ENCODE results near the gene PHF21A.
"Not testable (repeated sequence)": the region's sequence is repeated elsewhere in the genome, so short reads cannot be mapped to it uniquely, and the experiment has no call there.

The PHF21A gene

DNA sequence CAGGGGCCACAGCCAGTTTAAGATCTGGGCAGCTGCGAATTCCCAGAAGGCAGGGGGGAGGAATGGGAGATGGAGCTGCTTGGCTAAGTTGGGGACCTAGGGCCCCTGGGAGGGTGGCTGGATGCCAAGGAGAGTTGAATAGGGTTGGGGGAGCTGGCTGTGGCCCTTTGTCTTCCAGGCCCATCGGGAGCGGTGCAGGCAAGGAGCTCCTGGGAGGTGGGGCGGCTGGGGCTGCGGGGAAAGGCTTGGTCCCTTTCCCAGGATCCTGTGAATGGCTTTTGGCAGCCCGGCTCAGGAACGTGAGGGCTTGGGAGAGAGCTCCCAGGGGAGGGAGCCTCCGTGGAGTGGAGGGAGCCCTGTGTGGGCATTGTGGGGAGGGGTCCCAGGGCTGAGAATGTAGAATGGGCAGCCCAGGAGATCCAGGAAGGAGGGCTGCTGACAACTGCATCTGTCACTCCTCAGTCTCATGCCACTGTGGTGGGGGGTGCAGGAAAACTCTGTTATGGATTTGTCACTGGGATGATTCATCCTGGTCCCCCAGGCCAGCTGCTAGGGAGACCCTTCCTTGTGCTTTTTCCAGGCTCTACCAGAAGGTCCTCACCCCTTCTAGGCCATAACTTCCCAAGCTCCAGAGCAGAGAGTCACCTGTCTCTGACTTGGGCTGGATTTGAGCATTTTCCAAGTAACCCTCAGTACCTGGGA lies 220.2 kb downstream of the PHF21A start:
- Histone ChIP-seq H3K79me2 (ENCODE audit: insufficient read depth, low read length) (no peaks in the 10 kb centered on the region), H3K4me3 (ENCODE audit: insufficient read depth, low read length, poor library complexity, severe bottlenecking) (no peak overlapping the region), H3K4me2 (ENCODE audit: low read depth, low read length, poor library complexity, severe bottlenecking) (no peak overlapping the region)

DNA sequence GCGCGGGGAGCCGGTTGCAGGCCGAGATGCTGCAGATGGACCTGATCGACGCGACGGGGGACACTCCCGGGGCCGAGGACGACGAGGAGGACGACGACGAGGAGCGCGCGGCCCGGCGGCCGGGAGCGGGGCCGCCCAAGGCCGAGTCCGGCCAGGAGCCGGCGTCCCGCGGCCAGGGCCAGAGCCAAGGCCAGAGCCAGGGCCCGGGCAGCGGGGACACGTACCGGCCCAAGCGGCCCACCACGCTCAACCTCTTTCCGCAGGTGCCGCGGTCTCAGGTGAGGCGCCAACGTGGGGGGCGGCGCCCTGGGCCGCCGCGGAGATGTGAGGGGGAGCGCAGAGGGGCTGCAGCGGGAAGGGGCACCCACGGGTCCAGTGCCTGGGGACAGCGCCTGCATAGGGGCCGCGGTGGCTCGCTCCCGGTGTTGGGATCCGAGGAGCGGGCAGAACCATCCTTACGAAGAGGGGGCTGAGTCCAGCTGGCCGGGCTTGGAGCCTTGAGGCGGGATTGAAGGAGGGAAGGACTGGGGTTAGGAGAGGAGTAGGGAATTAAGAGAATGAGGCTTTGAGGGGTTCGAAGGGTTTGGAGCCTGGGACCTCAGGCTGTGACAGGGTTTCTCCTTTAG lies 221.0 kb downstream of the PHF21A start:
- Histone ChIP-seq H3K4me2 (ENCODE audit: low read depth, low read length, poor library complexity, severe bottlenecking) (peak overlapping the region; percentile 38), H3K4me3 (ENCODE audit: insufficient read depth, low read length, poor library complexity, severe bottlenecking) (peak overlapping the region; percentile 36), H3K9ac (ENCODE audit: low read length) (peak overlapping the region; percentile 10; the same call in 1 of the 2 replicates)
- not testable (repeated sequence) for H3K27me3 ChIP-seq (ENCODE audit: low read length); H2AFZ ChIP-seq (ENCODE audit: low read depth, low read length, severe bottlenecking); H3K79me2 ChIP-seq (ENCODE audit: insufficient read depth, low read length); H3K36me3 ChIP-seq (ENCODE audit: low read length); H4K20me1 ChIP-seq (ENCODE audit: low read depth, low read length); H3K9me2 ChIP-seq (replicated peaks; ENCODE audit: insufficient read depth, low read length); H3K27ac ChIP-seq (ENCODE audit: low read depth, low read length); H3K9me3 ChIP-seq (ENCODE audit: insufficient read depth, low read length); H3F3A ChIP-seq (ENCODE audit: insufficient read depth)

More for the DNA sequence above, 220.2 kb downstream of the PHF21A start:
- Histone ChIP-seq H3K9me2 (replicated peaks; ENCODE audit: insufficient read depth, low read length) (no peaks in the 10 kb centered on the region), H3F3A (ENCODE audit: insufficient read depth) (no peaks in the 10 kb centered on the region), H3K27ac (ENCODE audit: low read depth, low read length) (no peak overlapping the region), H3K27me3 (ENCODE audit: low read length) (no peaks in the 10 kb centered on the region), H3K36me3 (ENCODE audit: low read length) (no peaks in the 10 kb centered on the region), H3K9me3 (ENCODE audit: insufficient read depth, low read length) (no peaks in the 10 kb centered on the region), H2AFZ (ENCODE audit: low read depth, low read length, severe bottlenecking) (no peak overlapping the region), H4K20me1 (ENCODE audit: low read depth, low read length) (no peaks in the 10 kb centered on the region), H3K9ac (ENCODE audit: low read length) (no peak overlapping the region)
- TF ChIP-seq, protein P1, sequence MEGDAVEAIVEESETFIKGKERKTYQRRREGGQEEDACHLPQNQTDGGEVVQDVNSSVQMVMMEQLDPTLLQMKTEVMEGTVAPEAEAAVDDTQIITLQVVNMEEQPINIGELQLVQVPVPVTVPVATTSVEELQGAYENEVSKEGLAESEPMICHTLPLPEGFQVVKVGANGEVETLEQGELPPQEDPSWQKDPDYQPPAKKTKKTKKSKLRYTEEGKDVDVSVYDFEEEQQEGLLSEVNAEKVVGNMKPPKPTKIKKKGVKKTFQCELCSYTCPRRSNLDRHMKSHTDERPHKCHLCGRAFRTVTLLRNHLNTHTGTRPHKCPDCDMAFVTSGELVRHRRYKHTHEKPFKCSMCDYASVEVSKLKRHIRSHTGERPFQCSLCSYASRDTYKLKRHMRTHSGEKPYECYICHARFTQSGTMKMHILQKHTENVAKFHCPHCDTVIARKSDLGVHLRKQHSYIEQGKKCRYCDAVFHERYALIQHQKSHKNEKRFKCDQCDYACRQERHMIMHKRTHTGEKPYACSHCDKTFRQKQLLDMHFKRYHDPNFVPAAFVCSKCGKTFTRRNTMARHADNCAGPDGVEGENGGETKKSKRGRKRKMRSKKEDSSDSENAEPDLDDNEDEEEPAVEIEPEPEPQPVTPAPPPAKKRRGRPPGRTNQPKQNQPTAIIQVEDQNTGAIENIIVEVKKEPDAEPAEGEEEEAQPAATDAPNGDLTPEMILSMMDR (IDR thresholded peaks at IDR 0.05; ENCODE audit: insufficient read depth, low read length, poor library complexity, severe bottlenecking) = no peak
- TF ChIP-seq EZH2phosphoT487 (conservative IDR thresholded peaks at IDR 0.05; ENCODE audit: low read length) = no peak

DNA sequence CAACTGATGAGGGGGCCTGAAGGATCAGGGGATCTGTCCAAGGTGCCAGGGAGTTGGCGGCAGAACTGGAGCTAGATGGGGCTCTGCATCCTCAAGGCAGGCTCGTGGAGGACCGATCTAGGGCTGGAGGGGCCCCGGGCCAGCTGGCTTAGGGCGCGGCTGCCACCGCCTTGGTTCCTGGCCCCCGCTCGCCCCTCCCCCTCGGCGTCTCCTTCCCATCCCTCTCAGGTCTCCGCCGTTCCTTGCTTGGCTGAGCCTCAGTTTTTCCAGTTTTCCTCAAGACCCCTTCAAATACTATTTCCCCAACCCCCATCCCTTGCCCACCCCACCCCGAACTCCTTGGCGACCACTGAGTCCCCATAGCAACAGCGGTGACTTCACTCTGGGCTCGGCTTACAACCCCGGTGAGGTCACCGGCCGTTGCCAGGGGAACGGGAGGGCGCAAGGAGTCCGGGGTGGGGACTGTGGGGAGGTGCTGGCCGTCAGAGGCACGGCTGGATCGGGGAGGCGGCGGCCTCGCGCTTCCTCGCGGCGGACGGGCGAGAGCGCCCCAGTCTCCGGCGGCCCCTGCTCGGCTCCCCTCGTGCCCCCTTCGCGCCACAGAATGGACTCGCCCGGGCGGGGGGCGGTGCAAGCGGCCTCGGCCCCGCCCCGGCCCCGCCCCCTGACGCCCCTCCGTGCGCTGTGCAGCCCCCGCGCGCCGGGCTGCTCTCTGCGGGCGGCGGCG lies 221.6 kb downstream of the PHF21A start:
- H3K27ac ChIP-seq (ENCODE audit: low read depth, low read length) = no peak overlapping the region
- H3K9me3 ChIP-seq (ENCODE audit: insufficient read depth, low read length) = no peaks in the 10 kb centered on the region

More for the DNA sequence above, 221.6 kb downstream of the PHF21A start:
- Histone ChIP-seq H3K36me3 (ENCODE audit: low read length) (no peaks in the 10 kb centered on the region), H3F3A (ENCODE audit: insufficient read depth) (no peaks in the 10 kb centered on the region), H4K20me1 (ENCODE audit: low read depth, low read length) (no peaks in the 10 kb centered on the region), H2AFZ (ENCODE audit: low read depth, low read length, severe bottlenecking) (no peak overlapping the region), H3K27me3 (ENCODE audit: low read length) (no peaks in the 10 kb centered on the region), H3K9me2 (replicated peaks; ENCODE audit: insufficient read depth, low read length) (no peaks in the 10 kb centered on the region), H3K9ac (ENCODE audit: low read length) (peak overlapping the region; percentile 10; the same call in 1 of the 2 replicates), H3K4me3 (ENCODE audit: insufficient read depth, low read length, poor library complexity, severe bottlenecking) (peak overlapping the region; percentile 36), H3K4me2 (ENCODE audit: low read depth, low read length, poor library complexity, severe bottlenecking) (peak overlapping the region; percentile 38), H3K79me2 (ENCODE audit: insufficient read depth, low read length) (no peaks in the 10 kb centered on the region)
- no peak for TF ChIP-seq EZH2phosphoT487 (conservative IDR thresholded peaks at IDR 0.05; ENCODE audit: low read length)
- TF ChIP-seq, protein P1 (IDR thresholded peaks at IDR 0.05; ENCODE audit: insufficient read depth, low read length, poor library complexity, severe bottlenecking) = no peak
